Activated T-cell treated with anti-CD3 and anti-CD28 coated beads for 4 hours (primary cell): Measurements from ENCODE around the gene NME4.
"Not testable (repeated sequence)": the region's sequence is repeated elsewhere in the genome, so short reads cannot be mapped to it uniquely, and the experiment has no call there.

Experiments
- DNase-seq: peaks from one replicate; pipeline ENCODE4 v3.0.0-alpha.2; 2020

Gene NME4

GRCh38 chr16:378113-378820 is 18.7 kb upstream of the NME4 start:
- not testable (repeated sequence) for DNase-seq

GRCh38 chr16:378821-379182 is 18.2 kb upstream of the NME4 start:
- no peak for DNase-seq

GRCh38 chr16:379183-379960 is 17.6 kb upstream of the NME4 start:
- DNase-seq: no peak

- no peak for DNase-seq
These were observed 16.8 kb upstream of the NME4 start for GRCh38 chr16:379961-380761.

GRCh38 chr16:380762-381011 is 16.3 kb upstream of the NME4 start:
- DNase-seq: no peak

GRCh38 chr16:381012-381788 is 15.8 kb upstream of the NME4 start:
- no peak for DNase-seq

- peak; percentile 58 for DNase-seq
These were observed 14.9 kb upstream of the NME4 start, which contains the start of gene PGAP6 for GRCh38 chr16:381789-382717. Gene PGAP6 (minus strand): TSS chr16:381978. CDS start chr16:381821, 157 bp downstream.

- no peak for DNase-seq
These were observed 13.5 kb upstream of the NME4 start for GRCh38 chr16:383326-384051.

- no peak for DNase-seq
These were observed 10.3 kb upstream of the NME4 start for GRCh38 chr16:386641-387156.

GRCh38 chr16:387761-388666 is 9.0 kb upstream of the NME4 start:
- not testable (repeated sequence) for DNase-seq

- DNase-seq: no peak
These were observed 7.6 kb upstream of the NME4 start for GRCh38 chr16:389352-389751.

GRCh38 chr16:391885-392335 is 5.1 kb upstream of the NME4 start:
- DNase-seq: peak; percentile 66

- no peak for DNase-seq
These were observed 4.5 kb upstream of the NME4 start for GRCh38 chr16:392450-393030.

GRCh38 chr16:396199-396598 is 800 bp upstream of the NME4 start:
- no peak for DNase-seq

GRCh38 chr16:396605-397004 is 394 bp upstream of the NME4 start:
- no peak for DNase-seq

GRCh38 chr16:397736-398332 is 835 bp downstream of the NME4 start:
- DNase-seq: no peak

GRCh38 chr16:398561-399339 is 1.8 kb downstream of the NME4 start:
- DNase-seq: no peak
